LNCaP clone FGC (cell line): ENCODE results near the gene EML1.
A peak's percentile ranks its signal among the peaks of the same experiment; 100 is the strongest.

Experiments used
- DNase-seq: peaks from one replicate; pipeline ENCODE4 v3.0.0-alpha.2; 2011; ENCODE audit warnings: low read depth
- H3K4me3 ChIP-seq: 2 replicates; pipeline ENCODE4 v1.5.1; 2011; ENCODE audit warnings: mild to moderate bottlenecking, low read depth, low read length, control low read depth
- TF ChIP-seq, protein P1 (sequence below): IDR thresholded peaks from 2 replicates; pipeline ENCODE4 v1.5.1; 2012; ENCODE audit warnings: mild to moderate bottlenecking; ENCODE audit not compliant: control insufficient read depth, insufficient read depth; ENCODE audit errors: extremely low read depth

EML1 gene

DNA sequence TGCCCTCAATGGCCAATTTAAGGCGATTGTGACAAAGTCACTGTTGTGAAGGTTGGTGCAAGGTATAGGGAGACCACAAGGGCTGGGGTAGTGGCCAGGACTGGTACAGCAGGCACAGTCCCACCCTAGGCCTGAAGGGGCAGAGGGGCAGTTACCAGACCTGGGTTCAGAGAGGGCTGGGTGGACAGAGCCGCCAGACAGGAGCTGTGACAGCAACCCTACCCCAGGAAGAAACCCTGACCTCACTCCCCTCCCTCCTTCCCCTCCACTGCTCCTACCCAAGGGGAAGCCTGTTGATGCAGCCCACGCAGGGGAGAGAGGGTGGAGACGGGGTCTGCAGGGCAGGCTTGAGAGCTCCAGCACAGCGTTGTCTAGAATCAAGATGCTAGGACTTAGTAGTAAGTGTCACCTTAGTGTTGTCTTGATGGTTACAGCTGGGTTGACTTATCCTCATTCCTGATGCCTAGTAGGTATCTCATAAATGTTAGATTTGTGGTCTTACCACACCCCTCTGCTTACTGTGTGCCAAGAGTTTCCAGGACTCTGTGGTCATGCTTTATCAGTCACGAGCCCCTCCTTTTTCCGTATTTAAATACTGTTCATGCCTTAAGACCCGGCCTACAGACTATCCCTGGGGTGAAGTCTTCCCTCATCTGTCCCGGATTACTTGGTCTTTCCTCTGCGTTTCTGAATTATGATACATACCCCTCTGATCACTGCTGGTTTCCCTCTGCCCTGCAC, 14.4 kb downstream of the EML1 start:
- TF ChIP-seq, protein P1, sequence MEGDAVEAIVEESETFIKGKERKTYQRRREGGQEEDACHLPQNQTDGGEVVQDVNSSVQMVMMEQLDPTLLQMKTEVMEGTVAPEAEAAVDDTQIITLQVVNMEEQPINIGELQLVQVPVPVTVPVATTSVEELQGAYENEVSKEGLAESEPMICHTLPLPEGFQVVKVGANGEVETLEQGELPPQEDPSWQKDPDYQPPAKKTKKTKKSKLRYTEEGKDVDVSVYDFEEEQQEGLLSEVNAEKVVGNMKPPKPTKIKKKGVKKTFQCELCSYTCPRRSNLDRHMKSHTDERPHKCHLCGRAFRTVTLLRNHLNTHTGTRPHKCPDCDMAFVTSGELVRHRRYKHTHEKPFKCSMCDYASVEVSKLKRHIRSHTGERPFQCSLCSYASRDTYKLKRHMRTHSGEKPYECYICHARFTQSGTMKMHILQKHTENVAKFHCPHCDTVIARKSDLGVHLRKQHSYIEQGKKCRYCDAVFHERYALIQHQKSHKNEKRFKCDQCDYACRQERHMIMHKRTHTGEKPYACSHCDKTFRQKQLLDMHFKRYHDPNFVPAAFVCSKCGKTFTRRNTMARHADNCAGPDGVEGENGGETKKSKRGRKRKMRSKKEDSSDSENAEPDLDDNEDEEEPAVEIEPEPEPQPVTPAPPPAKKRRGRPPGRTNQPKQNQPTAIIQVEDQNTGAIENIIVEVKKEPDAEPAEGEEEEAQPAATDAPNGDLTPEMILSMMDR, result no peak
- no peak for DNase-seq
- H3K4me3 ChIP-seq, result no peak overlapping the region

DNA sequence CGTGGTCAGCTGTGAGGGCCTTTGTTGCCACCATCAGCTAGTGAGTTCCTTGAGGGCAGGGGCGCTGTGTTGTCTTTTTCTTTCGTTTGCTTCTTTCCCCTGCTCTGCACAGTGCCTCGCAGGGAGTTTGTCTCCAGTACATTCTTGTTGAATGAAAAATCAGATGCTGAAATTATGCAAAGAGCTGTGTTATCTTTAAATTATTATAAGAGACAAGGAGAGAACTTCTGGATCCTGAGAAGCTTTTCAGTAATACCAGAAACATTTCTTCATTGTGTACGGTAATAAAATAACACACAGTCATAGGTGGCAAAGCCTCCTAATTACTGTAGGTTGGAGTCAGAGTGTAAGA, 14.9 kb downstream of the EML1 start:
- H3K4me3 ChIP-seq, result no peak overlapping the region
- TF ChIP-seq, protein P1, result no peak
- no peak for DNase-seq

DNA sequence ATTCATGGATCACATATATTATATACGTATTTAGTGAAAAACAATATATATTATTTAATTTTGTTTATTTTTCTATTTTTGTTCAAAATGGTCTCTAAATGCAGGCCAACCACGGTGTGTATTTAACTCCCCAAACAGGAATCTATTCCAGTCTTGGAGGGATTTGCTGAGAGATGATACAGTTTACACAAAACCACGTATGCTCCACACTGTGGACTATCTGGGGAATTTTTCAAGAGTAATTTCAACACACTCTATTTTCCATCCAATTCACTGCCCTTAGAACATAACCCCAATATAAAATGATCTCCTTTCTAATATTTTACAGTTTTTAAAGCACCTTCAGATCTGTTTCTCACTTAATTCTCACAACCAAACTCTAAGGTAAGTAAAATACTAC, 15.3 kb downstream of the EML1 start:
- H3K4me3 ChIP-seq, result no peak overlapping the region
- DNase-seq, result no peak
- TF ChIP-seq, protein P1, result no peak

- peak; percentile 19 for DNase-seq
- H3K4me3 ChIP-seq, result no peak overlapping the region
- TF ChIP-seq, protein P1, result no peak
These were observed 16.1 kb downstream of the EML1 start for GRCh38 chr14:99809360-99809759.

GRCh38 chr14:99809859-99810558, 16.8 kb downstream of the EML1 start:
- TF ChIP-seq, protein P1, result no peak
- DNase-seq, result peak; percentile 83

GRCh38 chr14:99810559-99810874, 17.3 kb downstream of the EML1 start:
- DNase-seq, result no peak
- H3K4me3 ChIP-seq, result no peak overlapping the region
- TF ChIP-seq, protein P1, result no peak

More at GRCh38 chr14:99809859-99810558, 16.8 kb downstream of the EML1 start:
- no peak overlapping the region for H3K4me3 ChIP-seq
